Liver (tissue), 9 donors: ENCODE data around the gene ZCWPW1. TPM values are rescaled to one million over a fixed set of nuclear protein-coding genes. Genes with fewer than 3 reads are reported as not detected.

Source experiments
- DNase-seq: peaks from one replicate; pipeline ENCODE4 v3.0.0-alpha.2; 2017; ENCODE audit warnings: low spot score
- H3K27ac ChIP-seq, 2 donors: one replicate each; pipeline ENCODE4 v1.7.0; 2013; ENCODE audit warnings: inconsistent platforms in 2 of 2, low read length in 2 of 2, control low read depth in 1 of 2, low read depth in 1 of 2, mild to moderate bottlenecking in 1 of 2
- H3K27me3 ChIP-seq, 4 donors: one replicate each; pipeline versions ENCODE4 v1.6.1 to v1.7.0; 2013; ENCODE audit warnings: low read length in 3 of 4, inconsistent platforms in 1 of 4, mild to moderate bottlenecking in 1 of 4, moderate library complexity in 1 of 4; ENCODE audit not compliant: control insufficient read depth in 4 of 4, insufficient read depth in 4 of 4
- H3K36me3 ChIP-seq, 4 donors: one replicate each; pipeline versions ENCODE4 v1.6.1 to v1.7.0; 2013; ENCODE audit warnings: low read length in 3 of 4, mild to moderate bottlenecking in 3 of 4, low read depth in 1 of 4, moderate library complexity in 1 of 4; ENCODE audit not compliant: control insufficient read depth in 4 of 4, insufficient read depth in 3 of 4
- H3K4me1 ChIP-seq, 4 donors: one replicate each; pipeline versions ENCODE4 v1.6.1 to v1.7.0; 2013; ENCODE audit warnings: low read length in 3 of 4, mild to moderate bottlenecking in 3 of 4, moderate library complexity in 1 of 4; ENCODE audit not compliant: control insufficient read depth in 4 of 4, insufficient read depth in 4 of 4
- H3K4me3 ChIP-seq, 3 donors: one replicate each; pipeline versions ENCODE4 v1.6.1 to v1.7.0; 2013; ENCODE audit warnings: low read length in 3 of 3, control low read depth in 1 of 3, low read depth in 1 of 3, mild to moderate bottlenecking in 1 of 3
- H3K9ac ChIP-seq, 2 donors: one replicate each; pipeline ENCODE4 v1.7.0; 2013; ENCODE audit warnings: low read length in 2 of 2, mild to moderate bottlenecking in 2 of 2, moderate library complexity in 2 of 2, control low read depth in 1 of 2, low read depth in 1 of 2
- H3K9me3 ChIP-seq, 4 donors: one replicate each; pipeline versions ENCODE4 v1.6.1 to v1.7.0; 2013; ENCODE audit warnings: low read length in 3 of 4; ENCODE audit not compliant: control insufficient read depth in 4 of 4
- EGR1 ChIP-seq, 2 donors: IDR thresholded peaks; 2 replicates each; pipeline ENCODE4 v1.6.1; 2016 to 2018; ENCODE audit warnings: antibody characterized with exemption in 2 of 2, low read depth in 2 of 2
- FOXA2 ChIP-seq: IDR thresholded peaks from 2 replicates; pipeline ENCODE4 v1.6.1; 2016; ENCODE audit warnings: antibody characterized with exemption
- GABPA ChIP-seq, 2 donors: IDR thresholded peaks in 1 of 2; conservative IDR thresholded peaks in 1 of 2; 2 replicates each; pipeline ENCODE4 v1.6.1; 2016; ENCODE audit warnings: antibody characterized with exemption in 2 of 2, mild to moderate bottlenecking in 1 of 2, moderate library complexity in 1 of 2
- HNF4A ChIP-seq, 2 donors: conservative IDR thresholded peaks; 2 replicates each; pipeline ENCODE4 v1.6.1; 2016; ENCODE audit warnings: antibody characterized with exemption in 2 of 2, mild to moderate bottlenecking in 2 of 2
- HNF4G ChIP-seq: IDR thresholded peaks from 2 replicates; pipeline ENCODE4 v1.6.1; 2016; ENCODE audit warnings: antibody characterized with exemption
- JUND ChIP-seq, 2 donors: IDR thresholded peaks; 2 replicates each; pipeline ENCODE4 v1.6.1; 2016; ENCODE audit warnings: antibody characterized with exemption in 2 of 2
- MAX ChIP-seq: IDR thresholded peaks from 2 replicates; pipeline ENCODE4 v1.6.1; 2016; ENCODE audit warnings: antibody characterized with exemption
- NR2F2 ChIP-seq: IDR thresholded peaks from 2 replicates; pipeline ENCODE4 v1.6.1; 2016; ENCODE audit warnings: antibody characterized with exemption
- RAD21 ChIP-seq, 2 donors: IDR thresholded peaks; 2 replicates each; pipeline ENCODE4 v1.6.1; 2016; ENCODE audit warnings: antibody characterized with exemption in 2 of 2, mild to moderate bottlenecking in 2 of 2
- REST ChIP-seq: IDR thresholded peaks from 2 replicates; pipeline ENCODE4 v1.6.1; 2016; ENCODE audit warnings: antibody characterized with exemption, mild to moderate bottlenecking
- RXRA ChIP-seq, 2 donors: IDR thresholded peaks; 2 replicates each; pipeline ENCODE4 v1.6.1; 2017 to 2018; ENCODE audit warnings: antibody characterized with exemption in 2 of 2, mild to moderate bottlenecking in 1 of 2
- SP1 ChIP-seq: IDR thresholded peaks from 2 replicates; pipeline ENCODE4 v1.6.1; 2018; ENCODE audit warnings: antibody characterized with exemption, mild to moderate bottlenecking
- YY1 ChIP-seq: IDR thresholded peaks from 2 replicates; pipeline ENCODE4 v1.6.1; 2016; ENCODE audit warnings: antibody characterized with exemption, mild to moderate bottlenecking
- ZBTB33 ChIP-seq: IDR thresholded peaks from 2 replicates; pipeline ENCODE4 v1.6.1; 2016; ENCODE audit warnings: antibody characterized with exemption
- WGBS: extraction: QIAGEN DNeasy Blood & Tissue Kit; methylation state at CpG from one replicate; pipeline ENCODE4 v1.1.7; 2013; 5-methylcytosine and 5-hydroxymethylcytosine counted together
- polyA plus RNA-seq, 2 donors: library from polyadenylated mRNA; stranded (reverse) in 1 of 2; unstranded in 1 of 2; fragments of 200-250 nt in 1 of 2; fragments of >200 nt in 1 of 2; fragmentation: Nextera tagmentation in 1 of 2; extraction: Ambion mirVana in 1 of 2; gene quantifications; one replicate each; pipeline versions ENCODE4 v1.2.1 to v1.2.3, GENCODE V29; 2013 to 2015
- total RNA-seq, 2 donors: library from RNA; depleted of rRNA; stranded (reverse); fragments of >200 nt; gene quantifications; one replicate each; pipeline ENCODE4 v1.2.3, GENCODE V29; 2014
- TF ChIP-seq, protein P1 (sequence below): fragments of 150-350 bp; IDR thresholded peaks from 2 replicates; pipeline ENCODE4 v1.5.1; 2017; ENCODE audit warnings: improper control_type of control experiment, low read depth, low read length; ENCODE audit not compliant: missing input control
- donor health status: healthy.
- donor health status: healthy.
- donor health status: healthy.
- donor health status: healthy.
- donor health status: healthy.

Gene ZCWPW1
- total and polyA plus RNA-seq, 4 donors: 1.4 to 3.3 (median 2.8) TPM

DNA sequence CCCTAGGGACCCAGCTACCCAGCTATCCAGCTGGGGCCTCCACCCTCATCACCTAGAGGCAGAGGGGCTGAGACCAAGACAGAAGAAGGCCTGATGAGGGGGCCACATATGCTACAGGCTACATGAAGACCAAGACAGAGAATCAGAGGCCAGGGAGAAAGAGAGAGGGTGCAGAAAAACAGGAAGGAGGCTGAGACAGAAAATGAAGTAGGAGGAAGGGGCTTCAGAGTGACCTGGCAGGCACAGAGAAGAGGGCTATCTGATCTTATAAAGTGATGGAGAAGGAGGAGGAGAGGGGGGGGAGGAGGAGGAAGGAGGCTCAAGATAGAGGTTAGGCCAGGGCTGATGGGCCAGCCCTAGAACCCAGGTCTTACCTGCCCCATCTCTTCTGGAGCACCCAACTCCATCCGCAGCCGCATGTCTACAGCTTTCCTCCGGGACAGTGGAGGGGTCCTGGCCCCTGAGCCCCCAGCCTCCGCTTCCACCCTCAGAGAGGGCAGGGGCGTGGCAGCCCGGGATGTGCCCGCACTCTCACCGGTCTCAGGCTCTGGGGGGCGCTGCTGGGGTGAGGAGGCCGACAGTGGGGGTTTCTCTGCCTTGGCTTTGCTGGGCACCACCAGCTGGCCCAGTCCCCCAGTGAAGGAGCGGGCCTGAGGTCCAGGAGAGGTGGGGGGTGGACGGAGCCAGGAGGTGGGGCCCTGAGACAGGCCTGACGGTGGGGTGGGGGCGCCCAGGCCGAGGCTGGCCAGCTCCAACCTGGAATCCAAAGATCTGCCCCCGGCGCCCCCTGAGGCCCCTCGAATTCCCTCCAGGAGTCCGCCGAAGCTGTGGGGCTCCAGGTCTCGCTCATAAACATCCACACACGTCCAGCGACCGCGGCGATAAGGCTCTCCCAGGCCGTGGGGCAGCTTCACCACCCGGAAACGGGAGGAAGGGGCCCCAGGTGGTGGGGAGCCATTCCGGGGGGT is 48.7 kb upstream of the ZCWPW1 start:
- Histone ChIP-seq H3K27ac (peak overlapping the region in 1 of 2 donors; percentile 84), H3K4me3 (peak overlapping the region in 1 of 3 donors; percentile 86), H3K9me3 (no peaks in the 10 kb centered on the region), H3K36me3 (peaks cover 0 to 9% (median 8%) of the 10 kb centered on the region in 4 donors), H3K27me3 (no peaks in the 10 kb centered on the region), H3K4me1 (peaks cover 0 to 21% (median 12%) of the 10 kb centered on the region in 4 donors), H3K9ac (peak overlapping the region in 1 of 2 donors; percentile 39)
- WGBS: 63% methylated on average over 30 of the region's 30 CpGs
- TF ChIP-seq REST (no peak), HNF4G (no peak), EGR1 (IDR thresholded peaks at IDR 0.05; ENCODE audit: low read depth in 2 of 2) (no peak), SP1 (no peak), JUND (IDR thresholded peaks at IDR 0.05) (no peak), MAX (no peak), HNF4A (conservative IDR thresholded peaks at IDR 0.05) (no peak), FOXA2 (no peak)
- TF ChIP-seq, protein P1, sequence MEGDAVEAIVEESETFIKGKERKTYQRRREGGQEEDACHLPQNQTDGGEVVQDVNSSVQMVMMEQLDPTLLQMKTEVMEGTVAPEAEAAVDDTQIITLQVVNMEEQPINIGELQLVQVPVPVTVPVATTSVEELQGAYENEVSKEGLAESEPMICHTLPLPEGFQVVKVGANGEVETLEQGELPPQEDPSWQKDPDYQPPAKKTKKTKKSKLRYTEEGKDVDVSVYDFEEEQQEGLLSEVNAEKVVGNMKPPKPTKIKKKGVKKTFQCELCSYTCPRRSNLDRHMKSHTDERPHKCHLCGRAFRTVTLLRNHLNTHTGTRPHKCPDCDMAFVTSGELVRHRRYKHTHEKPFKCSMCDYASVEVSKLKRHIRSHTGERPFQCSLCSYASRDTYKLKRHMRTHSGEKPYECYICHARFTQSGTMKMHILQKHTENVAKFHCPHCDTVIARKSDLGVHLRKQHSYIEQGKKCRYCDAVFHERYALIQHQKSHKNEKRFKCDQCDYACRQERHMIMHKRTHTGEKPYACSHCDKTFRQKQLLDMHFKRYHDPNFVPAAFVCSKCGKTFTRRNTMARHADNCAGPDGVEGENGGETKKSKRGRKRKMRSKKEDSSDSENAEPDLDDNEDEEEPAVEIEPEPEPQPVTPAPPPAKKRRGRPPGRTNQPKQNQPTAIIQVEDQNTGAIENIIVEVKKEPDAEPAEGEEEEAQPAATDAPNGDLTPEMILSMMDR: no peak
- peak; percentile 78 for DNase-seq

- Histone ChIP-seq H3K27me3 (no peaks in the 10 kb centered on the region), H3K27ac (no peak overlapping the region), H3K4me1 (peaks cover 0 to 21% (median 12%) of the 10 kb centered on the region in 4 donors), H3K36me3 (peaks cover 0 to 9% (median 8%) of the 10 kb centered on the region in 4 donors), H3K9me3 (no peaks in the 10 kb centered on the region), H3K9ac (no peak overlapping the region), H3K4me3 (peak overlapping the region in 1 of 3 donors; percentile 86)
- no peak for DNase-seq
- 54% methylated on average over 6 of the region's 6 CpGs for WGBS
- TF ChIP-seq, protein P1: no peak
- TF ChIP-seq RXRA (IDR thresholded peaks at IDR 0.05) (no peak), NR2F2 (no peak), HNF4G (no peak), YY1 (no peak), GABPA (IDR thresholded peaks at IDR 0.05 in 1 of 2, conservative IDR thresholded peaks at IDR 0.05 in 1 of 2) (no peak), ZBTB33 (no peak), RAD21 (IDR thresholded peaks at IDR 0.05) (no peak), HNF4A (conservative IDR thresholded peaks at IDR 0.05) (no peak), SP1 (no peak), EGR1 (IDR thresholded peaks at IDR 0.05; ENCODE audit: low read depth in 2 of 2) (no peak)
Observed at GRCh38 chr7:100476101-100476780, 47.7 kb upstream of the ZCWPW1 start.
